Measurements from ENCODE around the gene DPYSL5. TPM values are rescaled to one million over a fixed set of nuclear protein-coding genes. Genes with fewer than 3 reads are reported as not detected.

DPYSL5 gene
- total RNA-seq, 2 experiments from 2014 or later: not detected

GRCh38 chr2:26985807-26986206, 137.9 kb downstream of the DPYSL5 start:
- H3K27me3 Mint-ChIP-seq: peaks cover 9% of the 10 kb centered on the region
- no peak overlapping the region for H3K4me3 Mint-ChIP-seq
- H3K36me3 Mint-ChIP-seq: no peaks in the 10 kb centered on the region
- peaks cover 2% of the 10 kb centered on the region for H3K4me1 Mint-ChIP-seq
- POLR2A ChIA-PET: interaction anchor here (0.6 kb wide), 1 partner anchor 714 kb away, joined by 3 read pairs; no protein-coding TSS in a partner anchor
- no peak for ATAC-seq (ENCODE audit: low read depth)
- H3K9me3 Mint-ChIP-seq: no peaks in the 10 kb centered on the region
- no peak for DNase-seq
- no peak overlapping the region for H3K27ac Mint-ChIP-seq

- Mint-ChIP-seq H3K4me3 (no peak overlapping the region), H3K27me3 (peaks cover 9% of the 10 kb centered on the region), H3K9me3 (no peaks in the 10 kb centered on the region), H3K4me1 (peaks cover 4% of the 10 kb centered on the region), H3K27ac (no peak overlapping the region), H3K36me3 (no peaks in the 10 kb centered on the region)
- DNase-seq: no peak
- POLR2A ChIA-PET: interaction anchor here (0.6 kb wide), 1 partner anchor 715 kb away, joined by 3 read pairs; no protein-coding TSS in a partner anchor
- ATAC-seq (ENCODE audit: low read depth): no peak
Measured at GRCh38 chr2:26986576-26986975, 138.6 kb downstream of the DPYSL5 start.

GRCh38 chr2:26988058-26988860, 140.3 kb downstream of the DPYSL5 start:
- Mint-ChIP-seq H3K36me3 (no peaks in the 10 kb centered on the region), H3K9me3 (no peaks in the 10 kb centered on the region), H3K27ac (no peak overlapping the region), H3K27me3 (peaks cover 9% of the 10 kb centered on the region), H3K4me3 (no peak overlapping the region), H3K4me1 (peaks cover 2% of the 10 kb centered on the region)
- POLR2A ChIA-PET: no interaction called here
- DNase-seq: no peak
- ATAC-seq (ENCODE audit: low read depth): no peak

- H3K4me3 Mint-ChIP-seq: no peak overlapping the region
- H3K9me3 Mint-ChIP-seq: no peaks in the 10 kb centered on the region
- DNase-seq (no peak), ATAC-seq (ENCODE audit: low read depth) (no peak)
- peaks cover 9% of the 10 kb centered on the region for H3K27me3 Mint-ChIP-seq
- H3K27ac Mint-ChIP-seq: no peak overlapping the region
- H3K36me3 Mint-ChIP-seq: no peaks in the 10 kb centered on the region
- peaks cover 2% of the 10 kb centered on the region for H3K4me1 Mint-ChIP-seq
- POLR2A ChIA-PET: no interaction called here
Measured at GRCh38 chr2:26989156-26989555, 141.2 kb downstream of the DPYSL5 start.

GRCh38 chr2:26991717-26992116, 143.8 kb downstream of the DPYSL5 start:
- POLR2A ChIA-PET: no interaction called here
- DNase-seq (no peak), ATAC-seq (ENCODE audit: low read depth) (no peak)
- no peak overlapping the region for H3K4me3 Mint-ChIP-seq
- peaks cover 2% of the 10 kb centered on the region for H3K4me1 Mint-ChIP-seq
- peaks cover 3% of the 10 kb centered on the region for H3K27me3 Mint-ChIP-seq
- H3K9me3 Mint-ChIP-seq: no peaks in the 10 kb centered on the region
- H3K36me3 Mint-ChIP-seq: no peaks in the 10 kb centered on the region
- no peak overlapping the region for H3K27ac Mint-ChIP-seq

- DNase-seq (no peak), ATAC-seq (ENCODE audit: low read depth) (no peak)
- Mint-ChIP-seq H3K27me3 (peaks cover 3% of the 10 kb centered on the region), H3K27ac (no peak overlapping the region), H3K4me1 (peaks cover 2% of the 10 kb centered on the region), H3K4me3 (no peak overlapping the region), H3K9me3 (no peaks in the 10 kb centered on the region), H3K36me3 (no peaks in the 10 kb centered on the region)
- POLR2A ChIA-PET: no interaction called here
Measured at GRCh38 chr2:26993768-26994167, 145.8 kb downstream of the DPYSL5 start.

- ATAC-seq (ENCODE audit: low read depth): no peak
- Mint-ChIP-seq H3K27me3 (peaks cover 3% of the 10 kb centered on the region), H3K4me1 (peaks cover 2% of the 10 kb centered on the region), H3K4me3 (no peak overlapping the region), H3K36me3 (no peaks in the 10 kb centered on the region), H3K27ac (no peak overlapping the region), H3K9me3 (no peaks in the 10 kb centered on the region)
- POLR2A ChIA-PET: no interaction called here
- DNase-seq: no peak
Measured at GRCh38 chr2:26994983-26995382, 147.1 kb downstream of the DPYSL5 start.

GRCh38 chr2:26997394-26997793, 149.5 kb downstream of the DPYSL5 start:
- POLR2A ChIA-PET: no interaction called here
- ATAC-seq (ENCODE audit: low read depth): no peak
- DNase-seq: no peak
- no peaks in the 10 kb centered on the region for H3K9me3 Mint-ChIP-seq
- no peak overlapping the region for H3K4me3 Mint-ChIP-seq
- no peaks in the 10 kb centered on the region for H3K4me1 Mint-ChIP-seq
- H3K36me3 Mint-ChIP-seq: no peaks in the 10 kb centered on the region
- H3K27ac Mint-ChIP-seq: no peak overlapping the region
- peaks cover 6% of the 10 kb centered on the region for H3K27me3 Mint-ChIP-seq

GRCh38 chr2:26998323-26998722, 150.4 kb downstream of the DPYSL5 start:
- Mint-ChIP-seq H3K27ac (no peak overlapping the region), H3K9me3 (no peaks in the 10 kb centered on the region), H3K4me3 (no peak overlapping the region), H3K36me3 (no peaks in the 10 kb centered on the region), H3K27me3 (peaks cover 6% of the 10 kb centered on the region), H3K4me1 (no peaks in the 10 kb centered on the region)
- POLR2A ChIA-PET: no interaction called here
- ATAC-seq (ENCODE audit: low read depth) (no peak), DNase-seq (no peak)

Other genes with a start within 250 kb of the DPYSL5 start
- gene CIB4, start 206.8 kb upstream of the DPYSL5 start, total RNA-seq: not detected
- not detected for gene KCNK3, start 155.4 kb upstream of the DPYSL5 start, total RNA-seq
- 10 to 100 TPM; 19.5 to 19.7 TPM for gene SLC35F6, start 83.8 kb upstream of the DPYSL5 start, total RNA-seq
- gene CENPA, start 62.1 kb upstream of the DPYSL5 start, total RNA-seq: 10 to 100 TPM; 30.5 to 34.4 TPM
- gene MAPRE3, start 122.5 kb downstream of the DPYSL5 start, total RNA-seq: 1 to 10 TPM; 1.9 to 2.0 TPM
- 10 to 100 TPM; 68.1 to 70.8 TPM for gene TMEM214, start 184.8 kb downstream of the DPYSL5 start, total RNA-seq
- 10 to 100 TPM; 14.9 to 18.0 TPM for gene AGBL5, start 203.5 kb downstream of the DPYSL5 start, total RNA-seq
- 100 to 1,000 TPM; 302 to 325 TPM for gene OST4, start 223.5 kb downstream of the DPYSL5 start, total RNA-seq
- 1 to 10 TPM in 1 of 2 experiments, under 1 TPM in 1; 0.91 to 1.2 TPM for gene EMILIN1, start 230.5 kb downstream of the DPYSL5 start, total RNA-seq
- 10 to 100 TPM; 13.1 to 13.7 TPM for gene KHK, start 238.6 kb downstream of the DPYSL5 start, total RNA-seq

Data from activated naive CD8-positive, alpha-beta T cell treated with anti-CD3 and anti-CD28 coated beads, Interleukin-2, amount 10 ng/mL, durations not matched to agents 7 days and 5 days (primary cell).